K562 (cell line): ENCODE results near the gene MYO3B. TPM values are rescaled to one million over a fixed set of nuclear protein-coding genes. Genes with fewer than 3 reads are reported as not detected.

Experiments used
- ATAC-seq: fragments of 200-7000 bp; cut with Tn5 transposase; 3 replicates; pipeline ENCODE4 v1.9.1; 2020; ENCODE audit warnings: moderate library complexity
- BruUV-seq: library from RNA; stranded (reverse); fragments of 400-500 nt; replicated peaks from 2 replicates; lab custom pipeline; 2021; lab: Mats Ljungman, UMichigan
- CTCF ChIA-PET: fragments of 300-600 bp; formaldehyde crosslinking; extraction: SDS; loops from one replicate; lab custom pipeline; 2021; ENCODE audit warnings: low intra/inter-chr PET ratio; lab: Yijun Ruan, JAX
- POLR2A ChIA-PET: fragments of 300-600, 350-650 bp; sonication (Branson Sonifier 250); formaldehyde crosslinking; extraction: SDS; loops from one replicate; lab custom pipeline; 2021; ENCODE audit warnings: antibody characterized with exemption, inconsistent platforms; lab: Yijun Ruan, JAX
- DNase-seq, 4 experiments: peaks; one replicate each; pipeline versions ENCODE4 v3.0.0 to v3.0.0-alpha.2; 2011 to 2018; ENCODE audit warnings: low spot score in 3 of 4, mixed read lengths in 3 of 4; ENCODE audit errors: extremely low read depth in 1 of 4
- FAIRE-seq: peaks from 2 replicates; lab custom pipeline; 2011; peaks lifted over from hg19 to GRCh38; lab: Jason Lieb, UNC
- H2AFZ ChIP-seq: 2 replicates; pipeline ENCODE4 v1.6.0; 2011; ENCODE audit warnings: low read depth, low read length, control low read depth, inconsistent platforms
- H3K27ac ChIP-seq: fragments of 200-600 bp; 3 replicates; pipeline ENCODE4 v1.8.0; 2011; ENCODE audit warnings: low read depth, mild to moderate bottlenecking, control low read depth, inconsistent platforms, low read length, moderate library complexity, mixed read lengths; ENCODE audit errors: extremely low read depth
- H3K27me3 ChIP-seq, 2 experiments: fragments of 300-600 bp in 1 of 2; 2 replicates in 1 of 2; 3 replicates in 1 of 2; pipeline versions ENCODE4 v1.6.0 to v1.8.0; 2011; ENCODE audit warnings: inconsistent platforms in 2 of 2, low read length in 2 of 2, mild to moderate bottlenecking in 1 of 2, mixed read lengths in 1 of 2, moderate library complexity in 1 of 2; ENCODE audit not compliant: control insufficient read depth in 2 of 2, insufficient read depth in 2 of 2
- H3K36me3 ChIP-seq: fragments of 300-600 bp; 3 replicates; pipeline ENCODE4 v1.8.0; 2011; ENCODE audit warnings: mild to moderate bottlenecking, low read length, inconsistent platforms; ENCODE audit not compliant: control insufficient read depth, insufficient read depth
- H3K4me1 ChIP-seq, 2 experiments: fragments of 200-600 bp in 1 of 2; replicated peaks in 1 of 2; 2 replicates in 1 of 2; 3 replicates in 1 of 2; pipeline versions ENCODE4 v1.5.1 to v1.8.0; 2011; ENCODE audit warnings: inconsistent platforms in 2 of 2, low read length in 2 of 2, mild to moderate bottlenecking in 1 of 2, mixed read lengths in 1 of 2, moderate library complexity in 1 of 2; ENCODE audit not compliant: control insufficient read depth in 2 of 2, insufficient read depth in 2 of 2
- H3K4me2 ChIP-seq: 2 replicates; pipeline ENCODE4 v1.6.1; 2011; ENCODE audit warnings: low read length, control low read depth, inconsistent platforms, mixed read lengths; ENCODE audit not compliant: insufficient read depth
- H3K4me3 ChIP-seq: fragments of 200-600 bp; sonication (generic), shearing (Covaris generic); 2 replicates; pipeline ENCODE4 v1.5.1; 2016; ENCODE audit warnings: control low read depth, inconsistent platforms
- H3K79me2 ChIP-seq: fragments of 200-600 bp; 3 replicates; pipeline ENCODE4 v1.8.0; 2011; ENCODE audit warnings: low read length, inconsistent platforms; ENCODE audit not compliant: control insufficient read depth, insufficient read depth
- H3K9ac ChIP-seq, 2 experiments: 2 replicates each; pipeline versions ENCODE4 v1.6.0 to v1.6.1; 2011; ENCODE audit warnings: low read depth in 2 of 2, low read length in 2 of 2, control low read depth in 1 of 2, inconsistent platforms in 1 of 2, mild to moderate bottlenecking in 1 of 2, mixed read lengths in 1 of 2; ENCODE audit not compliant: insufficient read depth in 1 of 2
- H3K9me1 ChIP-seq: one replicate; pipeline ENCODE4 v1.6.0; 2011; ENCODE audit warnings: inconsistent platforms, mild to moderate bottlenecking, low read length, moderate library complexity; ENCODE audit not compliant: control insufficient read depth, insufficient read depth
- H3K9me3 ChIP-seq: replicated peaks from 2 replicates; pipeline ENCODE4 v1.5.1; 2011; ENCODE audit warnings: low read depth, low read length, inconsistent platforms; ENCODE audit not compliant: control insufficient read depth, insufficient read depth
- H4K20me1 ChIP-seq: replicated peaks from 2 replicates; pipeline ENCODE4 v1.6.1; 2011; ENCODE audit warnings: low read length, inconsistent platforms, mixed read lengths; ENCODE audit not compliant: control insufficient read depth, insufficient read depth
- CHD7 ChIP-seq: fragments of 200-600 bp; sonication (generic); IDR thresholded peaks from one replicate; pipeline ENCODE4 v1.6.1; 2012; ENCODE audit warnings: mild to moderate bottlenecking, low read depth, low read length, inconsistent platforms
- EHMT2 ChIP-seq: fragments of 450-650 bp; IDR thresholded peaks from 2 replicates; pipeline ENCODE4 v1.6.1; 2018; ENCODE audit warnings: antibody characterized with exemption
- FOS ChIP-seq: IDR thresholded peaks from 3 replicates; pipeline ENCODE4 v1.6.1; 2011; ENCODE audit not compliant: insufficient read length; ENCODE audit errors: extremely low read depth
- HDAC8 ChIP-seq: fragments of 450-650 bp; IDR thresholded peaks from 2 replicates; pipeline ENCODE4 v1.6.1; 2016; ENCODE audit warnings: mild to moderate bottlenecking, missing genetic modification characterization, moderate library complexity, missing compliant biosample characterization
- NBN ChIP-seq: fragments of 450-650 bp; IDR thresholded peaks from 2 replicates; pipeline ENCODE4 v1.6.1; 2016; ENCODE audit warnings: low read depth, mild to moderate bottlenecking
- PBX2 ChIP-seq, 2 experiments: IDR thresholded peaks in 1 of 2; conservative IDR thresholded peaks in 1 of 2; 2 replicates each; pipeline ENCODE4 v1.6.1; 2016; ENCODE audit warnings: low read depth in 2 of 2, mild to moderate bottlenecking in 1 of 2, missing compliant biosample characterization in 1 of 2, missing genetic modification characterization in 1 of 2, moderate library complexity in 1 of 2
- RBFOX2 ChIP-seq: fragments of 200-400 bp; formaldehyde crosslinking; IDR thresholded peaks from 2 replicates; pipeline ENCODE4 v1.6.1; 2017; ENCODE audit warnings: low read depth, mild to moderate bottlenecking, low read length, moderate library complexity
- RBM17 ChIP-seq: fragments of 200-400 bp; formaldehyde crosslinking; IDR thresholded peaks from 2 replicates; pipeline ENCODE4 v1.6.1; 2017; ENCODE audit warnings: low read depth, mild to moderate bottlenecking, low read length, borderline replicate concordance
- ZNF507 ChIP-seq: conservative IDR thresholded peaks from 2 replicates; pipeline ENCODE4 v1.6.1; 2017; ENCODE audit warnings: missing genetic modification characterization, missing compliant biosample characterization
- WGBS: fragments of 100-300 bp; shearing (Covaris generic); methylation state at CpG from one replicate; pipeline ENCODE4 v1.1.6; 2016; ENCODE audit warnings: low coverage, mixed read lengths; ENCODE audit not compliant: insufficient coverage; ENCODE audit errors: missing lambda C conversion rate; 5-methylcytosine and 5-hydroxymethylcytosine counted together
- in situ Hi-C: fragments of 300-500 bp; cut with MboI; formaldehyde crosslinking; loops from 4 replicates; pipeline ENCODE4 v1.15.0; 2018; ENCODE audit warnings: inconsistent platforms, mixed read lengths
- intact Hi-C: fragments of 100-400 bp; cut with micrococcal nuclease; formaldehyde crosslinking; loops from 2 replicates; pipeline ENCODE4 v1.14.2; 2022
- polyA plus RNA-seq, 8 experiments: library from polyadenylated mRNA; depleted of rRNA in 4 of 8; stranded (reverse) in 5 of 8; unstranded in 3 of 8; fragments of >200 nt; fragmentation: Nextera tagmentation in 2 of 8; fragmentation: Illumina TruSeq in 1 of 8; extraction: Ambion mirVana in 2 of 8; extraction: Trizol in 1 of 8; gene quantifications; 2 replicates each; pipeline versions ENCODE4 v1.2.1 to v1.2.3, GENCODE V29; 2011 to 2014; ENCODE audit warnings: inconsistent platforms in 1 of 8, missing spikeins in 1 of 8
- total RNA-seq, 7 experiments: library from RNA; depleted of rRNA in 6 of 7; stranded (reverse); fragments of >200 nt in 6 of 7; fragmentation: Illumina TruSeq in 2 of 7; extraction: Trizol in 2 of 7; gene quantifications; 2 replicates each; pipeline versions ENCODE4 v1.2.1 to v1.2.3, GENCODE V29; 2011 to 2021; ENCODE audit warnings: low replicate concordance in 1 of 7

The MYO3B gene
- total and polyA plus RNA-seq, 9 of the 15 experiments (the other 6 are each of a cell fraction or from before 2014, with no cell fraction given): 2.7 to 6.5 (median 3.6) TPM

- no peak for FAIRE-seq
- Histone ChIP-seq H3K9ac (no peak overlapping the region), H2AFZ (no peak overlapping the region), H3K79me2 (no peaks in the 10 kb centered on the region), H3K4me2 (no peak overlapping the region), H3K4me3 (no peak overlapping the region), H3K4me1 (no peaks in the 10 kb centered on the region), H3K36me3 (no peaks in the 10 kb centered on the region), H4K20me1 (no peaks in the 10 kb centered on the region), H3K27ac (no peak overlapping the region), H3K27me3 (peaks cover 0 to 4% of the 10 kb centered on the region in 2 experiments; a peak in 1 of 5 replicates), H3K9me3 (no peaks in the 10 kb centered on the region), H3K9me1 (no peaks in the 10 kb centered on the region)
- intact Hi-C loops: no loop called here
- in situ Hi-C loops: no loop called here
- no TSS peak for BruUV-seq
- ATAC-seq: no peak
- no peak for DNase-seq
- ChIA-PET CTCF (no interaction called here), POLR2A (interaction anchor here (1.0 to 2.3 kb wide), 3 partner anchors 11 to 16 kb away, joined by 3 to 7 read pairs (median 5); no protein-coding TSS in a partner anchor)
- WGBS: 25% methylated on average over 3 of the region's 3 CpGs
- no peak for TF ChIP-seq FOS
- TF ChIP-seq RBM17: no peak
- no peak for TF ChIP-seq ZNF507 (tag)
- TF ChIP-seq CHD7: no peak
- TF ChIP-seq EHMT2: no peak
- TF ChIP-seq NBN: no peak
- TF ChIP-seq HDAC8 (tag): no peak
- no peak for TF ChIP-seq PBX2 (CRISPR knock-in tag; IDR thresholded peaks at IDR 0.05; ENCODE audit: low read depth)
- no peak for TF ChIP-seq PBX2 (tag; conservative IDR thresholded peaks at IDR 0.05; ENCODE audit: low read depth)
- TF ChIP-seq RBFOX2: no peak
Measured at GRCh38 chr2:170582313-170582712, 404.4 kb downstream of the MYO3B start.
